Measurements from ENCODE around the gene DOP1A. TPM values are rescaled to one million over a fixed set of nuclear protein-coding genes. Genes with fewer than 3 reads are reported as not detected.

DOP1A gene
- total and polyA plus RNA-seq, 2 of the 13 experiments (the other 11 are each of a cell fraction or from before 2014, with no cell fraction given) = 5.2 to 16.7 TPM

GRCh38 chr6:83152913-83153312 lies 85.4 kb downstream of the DOP1A start:
- TF ChIP-seq SRSF1 (optimal IDR thresholded peaks at IDR 0.05; ENCODE audit: low read depth, low read length) = no peak
- no peak for TF ChIP-seq PBX2 (CRISPR knock-in tag; IDR thresholded peaks at IDR 0.05)
- no peak for TF ChIP-seq ZNF552 (CRISPR knock-in tag; IDR thresholded peaks at IDR 0.05; ENCODE audit: borderline replicate concordance)
- TF ChIP-seq MAFK (conservative IDR thresholded peaks at IDR 0.05 in 1 of 2, IDR thresholded peaks at IDR 0.05 in 1 of 2; ENCODE audit: low read length in 2 of 2) = peak; percentile 97 to 99
- TF ChIP-seq MAFF (IDR thresholded peaks at IDR 0.05; ENCODE audit: low read depth, low read length) = peak; percentile 98
- TF ChIP-seq ZNF234 (CRISPR knock-in tag; conservative IDR thresholded peaks at IDR 0.05) = no peak
- TF ChIP-seq POLR2G (IDR thresholded peaks at IDR 0.05; ENCODE audit: low read depth, low read length) = no peak
- no TSS peak for BruUV-seq (replicated peaks)
- ChIA-PET POLR2A (no interaction called here), CTCF (ENCODE audit: low intra/inter-chr PET ratio, low total read pairs) (no interaction called here)
- ATAC-seq (no peak), DNase-seq (ENCODE audit: low spot score) (no peak), FAIRE-seq (no peak)
- H3K4me3 ChIP-seq (replicated peaks in 1 of 3; ENCODE audit: insufficient read depth in 1 of 3, low read depth in 2 of 3, low read length in 3 of 3) = no peak overlapping the region
- H3K9ac ChIP-seq (ENCODE audit: insufficient read depth, low read depth, low read length) = no peak overlapping the region
- in situ Hi-C loops (cut with HindIII; ENCODE audit: extremely low pct_ligation_motif_present, low pct_unique_long_range_greater_than_20kb) = no loop called here
- no peak overlapping the region for H3K4me2 ChIP-seq (ENCODE audit: low read depth, low read length)
- no peaks in the 10 kb centered on the region for H3K4me1 ChIP-seq (ENCODE audit: insufficient read depth, low read length)
- intact Hi-C loops (cut with micrococcal nuclease; ENCODE audit: unreplicated experiment) = no loop called here
- H4K20me1 ChIP-seq (ENCODE audit: insufficient read depth, low read length) = no peaks in the 10 kb centered on the region
- no peaks in the 10 kb centered on the region for H3K9me3 ChIP-seq (ENCODE audit: low read length)
- peaks cover 0 to 12% of the 10 kb centered on the region in 2 experiments; a peak in 2 of 5 replicates for H3K36me3 ChIP-seq (replicated peaks in 1 of 2; ENCODE audit: control insufficient read depth in 1 of 2, insufficient read depth in 2 of 2, low read length in 2 of 2)
- no peaks in the 10 kb centered on the region for H3K27me3 ChIP-seq (ENCODE audit: control insufficient read depth in 1 of 2, insufficient read depth in 2 of 2, low read length in 2 of 2)
- H3K79me2 ChIP-seq (ENCODE audit: insufficient read depth, low read length) = no peaks in the 10 kb centered on the region
- 100% methylated on average over 1 of the region's 1 CpG for whole genome bisulfite sequencing (ENCODE audit: low lambda C conversion rate)
- no peak overlapping the region for H2AFZ ChIP-seq (ENCODE audit: low read length)
- no peak overlapping the region for H3K27ac ChIP-seq (ENCODE audit: extremely low read length, insufficient read depth, low read length)

- Histone ChIP-seq H2AFZ (ENCODE audit: low read length) (no peak overlapping the region), H3K27me3 (ENCODE audit: control insufficient read depth in 1 of 2, insufficient read depth in 2 of 2, low read length in 2 of 2) (no peaks in the 10 kb centered on the region), H3K4me1 (ENCODE audit: insufficient read depth, low read length) (no peaks in the 10 kb centered on the region), H3K27ac (ENCODE audit: extremely low read length, insufficient read depth, low read length) (no peak overlapping the region), H3K4me3 (replicated peaks in 1 of 3; ENCODE audit: insufficient read depth in 1 of 3, low read depth in 2 of 3, low read length in 3 of 3) (no peak overlapping the region), H3K36me3 (replicated peaks in 1 of 2; ENCODE audit: control insufficient read depth in 1 of 2, insufficient read depth in 2 of 2, low read length in 2 of 2) (peaks cover 0 to 12% of the 10 kb centered on the region in 2 experiments; a peak in 2 of 5 replicates), H3K79me2 (ENCODE audit: insufficient read depth, low read length) (no peaks in the 10 kb centered on the region), H3K9me3 (ENCODE audit: low read length) (no peaks in the 10 kb centered on the region), H3K9ac (ENCODE audit: insufficient read depth, low read depth, low read length) (no peak overlapping the region), H4K20me1 (ENCODE audit: insufficient read depth, low read length) (no peaks in the 10 kb centered on the region), H3K4me2 (ENCODE audit: low read depth, low read length) (no peak overlapping the region)
- 86% methylated on average over 4 of the region's 4 CpGs for WGBS (ENCODE audit: low lambda C conversion rate)
- ATAC-seq (no peak), FAIRE-seq (no peak), DNase-seq (ENCODE audit: low spot score) (no peak)
- in situ Hi-C loops (cut with HindIII; ENCODE audit: extremely low pct_ligation_motif_present, low pct_unique_long_range_greater_than_20kb) (no loop called here), intact Hi-C loops (cut with micrococcal nuclease; ENCODE audit: unreplicated experiment) (no loop called here)
- BruUV-seq (replicated peaks) = no TSS peak
- CTCF ChIA-PET (ENCODE audit: low intra/inter-chr PET ratio, low total read pairs) = no interaction called here
- POLR2A ChIA-PET = no interaction called here
- TF ChIP-seq GPBP1L1 (CRISPR knock-in tag; IDR thresholded peaks at IDR 0.05) (no peak), NFE2L1 (CRISPR knock-in tag; IDR thresholded peaks at IDR 0.05; ENCODE audit: borderline replicate concordance) (no peak), MAFK (conservative IDR thresholded peaks at IDR 0.05 in 1 of 2, IDR thresholded peaks at IDR 0.05 in 1 of 2; ENCODE audit: low read length in 2 of 2) (peak in 1 of 2 experiments; percentile 19; a peak in 1 of 4 replicates), ZNF230 (CRISPR knock-in tag; IDR thresholded peaks at IDR 0.05) (no peak), REPIN1 (CRISPR knock-in tag; IDR thresholded peaks at IDR 0.05; ENCODE audit: borderline replicate concordance, low read depth) (no peak), MAFF (IDR thresholded peaks at IDR 0.05; ENCODE audit: low read depth, low read length) (0 out of 2 replicates have a peak, but pooled peaks have one; percentile 27), ZGPAT (CRISPR knock-in tag; IDR thresholded peaks at IDR 0.05) (no peak), FOXM1 (CRISPR knock-in tag; IDR thresholded peaks at IDR 0.05) (no peak)
These were observed 86.5 kb downstream of the DOP1A start for GRCh38 chr6:83153883-83154521.
